OCI-M1 (cell line): ENCODE data around the gene LIN54.

ENCODE experiments used
- DNase-seq: peaks from one replicate; lab custom pipeline; 2025; lab: John Stamatoyannopoulos, UW

Gene LIN54

DNA sequence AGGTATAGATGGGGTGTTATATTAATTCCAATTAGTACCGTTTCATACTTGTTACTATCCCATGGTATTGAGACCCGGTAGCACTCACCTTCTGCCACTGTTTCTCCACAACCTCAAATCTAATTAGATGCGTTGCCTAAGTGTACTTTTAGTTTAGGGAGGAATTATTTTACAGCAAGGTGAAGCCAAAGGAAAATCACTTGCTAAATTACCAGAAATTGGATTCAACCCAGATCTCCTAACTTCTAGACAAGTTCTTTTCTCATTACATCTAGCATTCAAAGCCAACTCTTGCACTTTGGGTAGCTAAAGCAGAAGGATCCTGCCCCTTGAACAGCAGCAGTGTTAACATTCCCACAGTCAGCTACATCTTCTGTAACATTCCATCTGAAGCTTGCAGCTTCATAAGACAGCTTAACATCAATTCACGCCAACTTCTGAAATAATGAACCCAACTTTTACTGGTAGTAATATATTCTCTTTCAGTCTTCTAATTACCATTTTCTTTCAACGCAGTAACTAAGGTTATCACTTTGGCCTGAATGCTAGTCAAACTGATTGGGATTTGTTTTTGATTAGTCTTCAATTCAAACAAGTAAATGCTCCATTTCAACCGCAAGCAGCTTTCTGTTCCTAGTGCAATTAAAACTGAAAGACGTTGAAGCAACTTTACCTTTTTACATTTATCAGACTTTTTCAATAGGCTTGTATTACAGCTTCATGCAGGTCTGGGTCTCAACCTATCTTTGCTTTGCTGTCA is 118.7 kb downstream of the LIN54 start:
- DNase-seq: peak; percentile 74

DNA sequence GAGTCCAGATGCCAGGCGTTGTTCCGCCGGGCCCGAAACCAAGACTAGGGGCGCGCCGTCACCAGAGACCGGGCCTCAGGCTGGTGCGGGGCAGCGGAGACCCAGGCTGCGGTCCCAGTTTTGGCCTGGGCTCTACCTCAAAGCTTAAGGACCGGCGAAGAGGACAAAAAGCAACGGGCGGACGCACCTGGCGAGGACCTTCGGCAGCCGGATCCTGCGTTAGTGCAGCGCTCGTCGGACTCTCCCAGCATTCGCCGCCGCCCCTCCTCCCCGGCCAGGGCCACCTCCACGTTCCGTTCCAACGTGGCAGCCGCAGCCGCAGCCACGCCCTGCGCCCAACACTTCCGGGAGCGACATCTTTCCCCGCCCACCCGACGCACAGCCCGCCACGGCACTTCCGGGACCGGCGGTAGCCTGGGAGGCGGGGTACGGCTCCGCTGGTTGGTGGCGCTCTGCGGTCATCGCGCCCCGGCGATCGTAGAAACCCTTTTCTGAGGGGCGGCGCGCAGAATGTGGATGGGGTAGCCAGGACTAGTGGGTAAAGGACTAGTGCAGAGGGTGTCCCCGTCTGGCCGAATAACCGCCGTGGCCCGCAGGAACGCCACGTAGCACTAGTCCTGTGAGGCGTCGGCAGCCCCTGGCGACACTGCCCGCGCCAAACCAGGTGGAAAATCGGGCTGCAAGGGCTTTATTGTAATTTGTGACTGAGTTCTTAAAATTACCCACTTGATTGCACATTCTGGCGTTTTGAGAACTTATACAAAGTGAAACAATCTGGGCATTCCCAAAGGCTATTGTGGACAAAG is 119.5 kb downstream of the LIN54 start, which contains the start of gene SEC31A:
Gene SEC31A, minus strand, starts transcription at position 253 of the 806 bp plus-strand sequence. CDS start 9,217 bp downstream, outside the sequence.
- DNase-seq: peak; percentile 98

DNA sequence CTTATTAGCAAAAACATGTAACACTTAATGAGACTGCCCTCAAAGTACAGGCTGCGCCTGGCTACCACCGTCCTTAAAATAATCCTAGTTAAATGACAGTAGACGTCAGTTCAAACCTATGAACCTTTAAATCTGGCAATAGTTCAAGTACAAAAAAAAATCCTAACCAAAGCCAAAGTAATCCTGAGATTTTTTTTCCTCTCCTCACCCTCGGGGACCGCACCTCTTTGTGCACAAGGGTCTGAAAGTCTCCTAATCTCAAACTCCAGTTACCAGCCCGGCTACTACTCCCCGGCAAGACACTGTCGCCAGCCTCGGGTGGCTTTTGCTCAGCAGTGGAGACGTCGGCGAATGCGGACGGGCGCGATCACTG is 120.1 kb downstream of the LIN54 start:
- no peak for DNase-seq

DNA sequence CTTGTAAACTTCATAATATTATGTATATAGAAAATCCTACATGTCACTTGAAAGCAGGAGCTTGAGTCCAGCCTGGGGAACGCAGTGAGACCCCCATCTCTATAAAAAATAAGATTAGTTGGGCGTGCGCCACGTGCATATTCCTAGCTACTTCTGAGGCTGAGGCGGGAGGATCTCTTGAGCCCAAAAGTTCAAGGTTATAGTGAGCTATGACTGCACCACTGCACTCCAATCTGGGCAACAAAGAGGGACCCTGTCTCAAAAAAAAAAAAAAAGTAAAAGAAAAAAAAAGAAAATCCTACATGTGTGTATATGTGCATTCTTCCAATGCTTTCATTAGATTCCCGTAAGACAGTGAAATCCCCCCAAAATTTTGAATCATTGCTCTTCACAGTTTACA is 121.3 kb downstream of the LIN54 start:
- peak; percentile 34 for DNase-seq

DNA sequence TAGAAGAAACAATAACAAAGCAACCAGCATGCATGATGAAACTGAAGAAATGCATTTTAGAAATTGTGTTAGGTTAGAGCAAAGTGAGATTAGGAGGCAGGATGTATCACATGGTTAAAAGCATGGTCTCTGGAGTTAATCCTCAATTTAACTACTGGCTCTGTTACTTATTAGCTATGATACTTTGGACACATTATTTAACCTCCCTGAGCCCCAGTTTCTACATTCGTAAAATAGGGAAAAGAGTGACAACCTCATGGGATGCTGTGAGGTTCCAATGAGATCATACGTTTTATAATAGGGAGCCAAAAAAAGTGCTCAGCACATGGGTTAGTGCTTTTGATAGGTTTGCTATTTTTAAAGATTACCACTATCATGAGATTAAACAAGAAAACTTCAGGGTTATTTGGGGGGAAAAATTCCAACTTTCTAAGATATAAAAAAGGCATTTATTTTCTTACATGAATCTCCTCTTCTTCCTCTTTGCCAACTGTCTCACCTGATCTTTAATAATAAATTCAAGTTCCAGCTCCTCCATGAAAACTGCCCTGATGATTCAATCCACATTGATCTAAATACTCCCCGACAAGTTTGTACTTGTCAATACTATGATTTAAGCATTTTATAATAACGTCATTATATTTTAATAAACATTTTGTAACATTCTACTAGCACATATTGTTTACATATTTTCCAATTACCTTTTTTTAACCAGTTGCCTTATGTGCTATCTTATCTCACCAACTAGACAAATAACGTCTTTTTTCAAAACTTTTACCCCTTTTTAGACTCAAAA is 124.3 kb downstream of the LIN54 start:
- peak; percentile 43 for DNase-seq

DNA sequence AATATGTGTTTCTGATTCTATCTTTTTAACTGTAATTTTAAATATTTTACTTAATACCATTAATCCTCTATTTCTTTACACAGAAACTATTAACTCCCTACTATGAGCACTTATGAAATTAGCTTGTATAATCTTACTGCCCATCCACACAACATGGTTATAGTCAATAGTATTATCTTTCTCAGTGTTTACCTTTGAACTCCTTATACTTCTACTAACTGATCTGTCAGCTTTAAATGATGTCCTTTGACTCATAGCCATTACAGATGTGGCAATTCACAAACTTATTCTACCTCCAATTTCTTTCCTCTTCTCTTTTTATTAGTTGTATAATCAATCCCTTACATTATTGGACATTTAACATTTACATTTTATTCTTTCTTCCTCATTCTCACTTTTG is 125.2 kb downstream of the LIN54 start:
- DNase-seq: no peak
